CD14-positive monocyte (primary cell): Measurements from ENCODE around the gene TRAIP. TPM values are rescaled to one million over a fixed set of nuclear protein-coding genes. Genes with fewer than 3 reads are reported as not detected.

Experiments
- DNase-seq, 3 donors: peaks; one replicate each; pipeline ENCODE4 v3.0.0-alpha.2; 2011 to 2022
- H2AFZ ChIP-seq: 2 replicates; pipeline ENCODE4 v1.6.0; 2012; ENCODE audit warnings: mild to moderate bottlenecking, low read depth, low read length, inconsistent platforms; ENCODE audit not compliant: insufficient read depth, poor library complexity, severe bottlenecking
- H3K27ac ChIP-seq, 2 donors: 1 replicate in 1 of 2; 2 replicates in 1 of 2; pipeline ENCODE4 v1.5.1; 2012 to 2013; ENCODE audit warnings: low read length in 2 of 2, control low read depth in 1 of 2, inconsistent platforms in 1 of 2, low read depth in 1 of 2, mild to moderate bottlenecking in 1 of 2
- H3K27me3 ChIP-seq, 2 donors: one replicate each; pipeline versions ENCODE4 v1.6.0 to v1.6.1; 2011 to 2013; ENCODE audit warnings: low read length in 2 of 2; ENCODE audit not compliant: control insufficient read depth in 2 of 2, insufficient read depth in 2 of 2
- H3K36me3 ChIP-seq, 2 donors: replicated peaks in 1 of 2; 1 replicate in 1 of 2; 2 replicates in 1 of 2; pipeline versions ENCODE4 v1.5.1 to v1.6.1; 2012 to 2013; ENCODE audit warnings: low read length in 2 of 2, control low read depth in 1 of 2, inconsistent platforms in 1 of 2, mild to moderate bottlenecking in 1 of 2; ENCODE audit not compliant: insufficient read depth in 2 of 2, control insufficient read depth in 1 of 2
- H3K4me1 ChIP-seq, 2 donors: 1 replicate in 1 of 2; 2 replicates in 1 of 2; pipeline versions ENCODE4 v1.5.1 to v1.6.1; 2012 to 2013; ENCODE audit warnings: low read length in 2 of 2, control low read depth in 1 of 2, inconsistent platforms in 1 of 2, mild to moderate bottlenecking in 1 of 2, moderate library complexity in 1 of 2; ENCODE audit not compliant: insufficient read depth in 2 of 2, control insufficient read depth in 1 of 2
- H3K4me2 ChIP-seq: replicated peaks from 2 replicates; pipeline ENCODE3; 2012; ENCODE audit warnings: low read length, moderate library complexity, mild to moderate bottlenecking; ENCODE audit not compliant: poor library complexity, severe bottlenecking; ENCODE audit errors: extremely low read depth
- H3K4me3 ChIP-seq, 3 experiments: fragments of 200-600 bp in 1 of 3; sonication (generic) in 1 of 3; replicated peaks in 1 of 3; 1 replicate in 2 of 3; 2 replicates in 1 of 3; pipeline ENCODE4 v1.5.1; 2011 to 2013; ENCODE audit warnings: low read length in 3 of 3, mild to moderate bottlenecking in 3 of 3, control low read depth in 2 of 3, low read depth in 2 of 3, inconsistent platforms in 1 of 3, moderate library complexity in 1 of 3
- H3K79me2 ChIP-seq: 2 replicates; pipeline ENCODE4 v1.6.0; 2012; ENCODE audit warnings: mild to moderate bottlenecking, control low read depth, inconsistent platforms, low read length, moderate library complexity; ENCODE audit not compliant: insufficient read depth
- H3K9ac ChIP-seq: 2 replicates; pipeline ENCODE4 v1.6.0; 2017; ENCODE audit warnings: low read length, mild to moderate bottlenecking; ENCODE audit not compliant: insufficient read depth, poor library complexity, severe bottlenecking
- H3K9me3 ChIP-seq, 2 donors: replicated peaks in 1 of 2; 1 replicate in 1 of 2; 2 replicates in 1 of 2; pipeline versions ENCODE4 v1.5.1 to v1.6.1; 2012 to 2013; ENCODE audit warnings: low read length in 2 of 2, control low read depth in 1 of 2; ENCODE audit not compliant: control insufficient read depth in 1 of 2, insufficient read depth in 1 of 2
- H4K20me1 ChIP-seq: 2 replicates; pipeline ENCODE4 v1.6.0; 2012; ENCODE audit warnings: mild to moderate bottlenecking, low read length, control low read depth, moderate library complexity; ENCODE audit not compliant: insufficient read depth
- H3K27ac Mint-ChIP-seq, 7 donors: one replicate each; pipeline ENCODE4 v1.8.0; 2020; ENCODE audit warnings: mild to moderate bottlenecking in 7 of 7, mixed read lengths in 7 of 7, moderate library complexity in 6 of 7, inconsistent platforms in 2 of 7
- H3K27me3 Mint-ChIP-seq, 3 donors: one replicate each; pipeline ENCODE4 v1.8.0; 2021 to 2022; ENCODE audit warnings: low read depth in 3 of 3, mild to moderate bottlenecking in 3 of 3, mixed read lengths in 3 of 3, moderate library complexity in 3 of 3, inconsistent platforms in 1 of 3
- H3K36me3 Mint-ChIP-seq, 2 donors: one replicate each; pipeline ENCODE4 v1.8.0; 2020; ENCODE audit warnings: mixed read lengths in 2 of 2, inconsistent platforms in 1 of 2, mild to moderate bottlenecking in 1 of 2
- H3K4me1 Mint-ChIP-seq: one replicate; pipeline ENCODE4 v1.8.0; 2020; ENCODE audit warnings: mild to moderate bottlenecking, mixed read lengths
- H3K4me3 Mint-ChIP-seq, 2 donors: one replicate each; pipeline ENCODE4 v1.8.0; 2020; ENCODE audit warnings: mild to moderate bottlenecking in 2 of 2, mixed read lengths in 2 of 2, moderate library complexity in 1 of 2
- H3K9me3 Mint-ChIP-seq, 7 donors: one replicate each; pipeline ENCODE4 v1.8.0; 2020 to 2022; ENCODE audit warnings: mixed read lengths in 7 of 7, mild to moderate bottlenecking in 6 of 7, moderate library complexity in 6 of 7, inconsistent platforms in 2 of 7
- WGBS: methylation state at CpG from one replicate; pipeline ENCODE4 v1.1.5; 2013; ENCODE audit warnings: missing lambda C conversion rate; ENCODE audit not compliant: insufficient coverage; 5-methylcytosine and 5-hydroxymethylcytosine counted together
- intact Hi-C, 2 donors: fragments of 100-400 bp; cut with micrococcal nuclease; formaldehyde crosslinking; loops; one replicate each; pipeline versions ENCODE4 v1.15.0 to v1.15.1; 2023
- polyA plus RNA-seq, 3 donors: library from polyadenylated mRNA; depleted of rRNA in 1 of 3; unstranded in 2 of 3; stranded (reverse) in 1 of 3; fragments of 300-500 nt in 2 of 3; fragments of >200 nt in 1 of 3; fragmentation: Illumina TruSeq in 2 of 3; gene quantifications; 1 replicate in 2 of 3; 2 replicates in 1 of 3; pipeline ENCODE4 v1.2.3, GENCODE V29; 2012 to 2021
- TF ChIP-seq, protein P1 (sequence below): fragments of 200-600 bp; IDR thresholded peaks from one replicate; pipeline ENCODE4 v1.8.0; 2022; ENCODE audit warnings: antibody characterized with exemption, mild to moderate bottlenecking

TRAIP gene
- polyA plus RNA-seq, 3 donors = 0.68 to 1.1 (median 0.95) TPM

DNA sequence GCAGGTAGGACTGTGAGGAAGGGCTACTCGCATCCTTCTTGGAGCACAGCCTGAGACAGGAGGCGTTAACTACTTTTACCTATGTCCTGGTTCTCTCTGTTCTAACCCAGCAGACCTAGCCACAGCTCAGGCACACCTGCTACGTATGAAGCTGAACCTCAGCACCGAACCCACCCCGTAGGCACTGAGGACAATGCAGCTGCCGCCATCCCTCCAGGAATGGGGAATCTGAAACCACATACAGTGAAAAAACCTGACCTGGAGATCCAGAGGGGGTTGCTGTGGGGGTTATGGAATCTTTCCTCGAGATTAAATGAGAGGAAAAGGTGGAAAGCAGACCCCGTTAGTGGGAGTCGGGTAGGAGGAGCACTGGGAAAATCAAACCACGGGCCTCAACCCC is 32.9 kb upstream of the TRAIP start:
- Histone ChIP-seq H3K9ac (no peak overlapping the region), H4K20me1 (no peaks in the 10 kb centered on the region), H3K36me3 (no peaks in the 10 kb centered on the region), H3K9me3 (no peaks in the 10 kb centered on the region), H3K27me3 (no peaks in the 10 kb centered on the region), H3K4me1 (no peaks in the 10 kb centered on the region), H3K4me3 (no peak overlapping the region), H3K27ac (no peak overlapping the region), H3K79me2 (no peaks in the 10 kb centered on the region), H2AFZ (no peak overlapping the region), H3K4me2 (no peak overlapping the region)
- no peaks in the 10 kb centered on the region for H3K4me1 Mint-ChIP-seq
- WGBS = 93% methylated on average over 6 of the region's 10 CpGs
- H3K27ac Mint-ChIP-seq = no peak overlapping the region
- no peaks in the 10 kb centered on the region for H3K36me3 Mint-ChIP-seq
- peaks cover 0 to 2% (median 0%) of the 10 kb centered on the region in 7 donors for H3K9me3 Mint-ChIP-seq
- no peak for DNase-seq
- intact Hi-C loops = no loop called here
- peaks cover 0 to 2% (median 1%) of the 10 kb centered on the region in 3 donors for H3K27me3 Mint-ChIP-seq
- H3K4me3 Mint-ChIP-seq = no peak overlapping the region
- TF ChIP-seq, protein P1, sequence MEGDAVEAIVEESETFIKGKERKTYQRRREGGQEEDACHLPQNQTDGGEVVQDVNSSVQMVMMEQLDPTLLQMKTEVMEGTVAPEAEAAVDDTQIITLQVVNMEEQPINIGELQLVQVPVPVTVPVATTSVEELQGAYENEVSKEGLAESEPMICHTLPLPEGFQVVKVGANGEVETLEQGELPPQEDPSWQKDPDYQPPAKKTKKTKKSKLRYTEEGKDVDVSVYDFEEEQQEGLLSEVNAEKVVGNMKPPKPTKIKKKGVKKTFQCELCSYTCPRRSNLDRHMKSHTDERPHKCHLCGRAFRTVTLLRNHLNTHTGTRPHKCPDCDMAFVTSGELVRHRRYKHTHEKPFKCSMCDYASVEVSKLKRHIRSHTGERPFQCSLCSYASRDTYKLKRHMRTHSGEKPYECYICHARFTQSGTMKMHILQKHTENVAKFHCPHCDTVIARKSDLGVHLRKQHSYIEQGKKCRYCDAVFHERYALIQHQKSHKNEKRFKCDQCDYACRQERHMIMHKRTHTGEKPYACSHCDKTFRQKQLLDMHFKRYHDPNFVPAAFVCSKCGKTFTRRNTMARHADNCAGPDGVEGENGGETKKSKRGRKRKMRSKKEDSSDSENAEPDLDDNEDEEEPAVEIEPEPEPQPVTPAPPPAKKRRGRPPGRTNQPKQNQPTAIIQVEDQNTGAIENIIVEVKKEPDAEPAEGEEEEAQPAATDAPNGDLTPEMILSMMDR = no peak

DNA sequence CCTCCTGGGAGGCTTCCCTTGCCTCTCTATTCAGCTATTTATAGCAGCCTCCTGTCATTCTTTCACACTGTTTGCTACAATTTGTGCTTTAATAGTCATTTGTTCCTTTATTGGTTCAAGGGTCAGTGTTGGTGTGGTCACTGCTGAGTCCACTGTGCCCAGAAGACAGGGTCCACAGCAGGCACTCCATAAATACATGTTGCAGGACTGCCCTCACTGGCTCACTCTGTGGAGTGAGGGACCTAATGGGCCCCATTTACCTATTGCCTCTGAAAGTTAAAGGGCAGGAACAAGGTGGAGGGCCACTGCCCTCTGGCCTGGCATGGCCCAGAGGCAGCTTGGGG is 30.5 kb upstream of the TRAIP start:
- Histone ChIP-seq H3K4me2 (no peak overlapping the region), H3K9ac (no peak overlapping the region), H4K20me1 (no peaks in the 10 kb centered on the region), H2AFZ (no peak overlapping the region), H3K36me3 (no peaks in the 10 kb centered on the region), H3K79me2 (no peaks in the 10 kb centered on the region), H3K4me3 (no peak overlapping the region), H3K27ac (no peak overlapping the region), H3K27me3 (no peaks in the 10 kb centered on the region), H3K4me1 (peaks cover 0 to 2% of the 10 kb centered on the region in 2 donors), H3K9me3 (no peaks in the 10 kb centered on the region)
- Mint-ChIP-seq H3K4me3 (no peak overlapping the region), H3K27ac (no peak overlapping the region), H3K9me3 (peaks cover 0 to 2% (median 0%) of the 10 kb centered on the region in 7 donors), H3K27me3 (peaks cover 0 to 3% (median 2%) of the 10 kb centered on the region in 3 donors), H3K36me3 (no peaks in the 10 kb centered on the region), H3K4me1 (peaks cover 5% of the 10 kb centered on the region)
- TF ChIP-seq, protein P1 = no peak
- DNase-seq = no peak
- intact Hi-C loops = no loop called here
